HG02571 (cell line): ENCODE results near the gene ABAT.
"Not testable (repeated sequence)": the region's sequence is repeated elsewhere in the genome, so short reads cannot be mapped to it uniquely, and the experiment has no call there.

Source experiments
- ATAC-seq: cut with Tn5 transposase; IDR thresholded peaks from one replicate; pipeline ENCODE4 v1.9.1; 2021; ENCODE audit warnings: mild to moderate bottlenecking, moderate library complexity; ENCODE audit not compliant: unreplicated experiment

ABAT gene

GRCh38 chr16:8648877-8649276 lies 25.5 kb upstream of the ABAT start:
- no peak for ATAC-seq

- no peak for ATAC-seq
Observed at GRCh38 chr16:8649829-8650554, 24.4 kb upstream of the ABAT start.

GRCh38 chr16:8651958-8652357 lies 22.5 kb upstream of the ABAT start:
- ATAC-seq = not testable (repeated sequence)

GRCh38 chr16:8655184-8655717 lies 19.2 kb upstream of the ABAT start:
- no peak for ATAC-seq

GRCh38 chr16:8656376-8656775 lies 18.0 kb upstream of the ABAT start:
- no peak for ATAC-seq

- ATAC-seq = no peak
Observed at GRCh38 chr16:8660841-8661301, 13.5 kb upstream of the ABAT start.

- ATAC-seq = no peak
Observed at GRCh38 chr16:8661703-8662102, 12.7 kb upstream of the ABAT start.

- no peak for ATAC-seq
Observed at GRCh38 chr16:8663192-8664089, 11.0 kb upstream of the ABAT start.

- no peak for ATAC-seq
Observed at GRCh38 chr16:8665529-8665928, 8.9 kb upstream of the ABAT start.

GRCh38 chr16:8667492-8667891 lies 6.9 kb upstream of the ABAT start:
- no peak for ATAC-seq

GRCh38 chr16:8668113-8668512 lies 6.3 kb upstream of the ABAT start:
- no peak for ATAC-seq

GRCh38 chr16:8669481-8669880 lies 4.9 kb upstream of the ABAT start:
- ATAC-seq = no peak

GRCh38 chr16:8670014-8670560 lies 4.3 kb upstream of the ABAT start:
- ATAC-seq = no peak

GRCh38 chr16:8673611-8674412 lies 605 bp upstream of the ABAT start:
- peak; percentile 32 for ATAC-seq

- no peak for ATAC-seq
Observed at GRCh38 chr16:8675183-8676159, 1.1 kb downstream of the ABAT start.

- ATAC-seq = no peak
Observed at GRCh38 chr16:8676160-8676547, 1.7 kb downstream of the ABAT start.

- ATAC-seq = no peak
Observed at GRCh38 chr16:8676737-8677375, 2.4 kb downstream of the ABAT start.

GRCh38 chr16:8677481-8677880 lies 3.1 kb downstream of the ABAT start:
- ATAC-seq = no peak
